H1 (cell line): ENCODE results near the gene IPO13. TPM values are rescaled to one million over a fixed set of nuclear protein-coding genes. Genes with fewer than 3 reads are reported as not detected.

Experiments used
- ASH2L ChIP-seq: fragments of 200-600, 300-600 bp; sonication (generic); IDR thresholded peaks from one replicate; pipeline ENCODE4 v1.7.1; 2017; ENCODE audit warnings: low read length
- CHD1 ChIP-seq: IDR thresholded peaks from 2 replicates; pipeline ENCODE4 v1.6.1; 2012; ENCODE audit warnings: low read depth, low read length, improper control_type of control experiment
- EZH2 ChIP-seq: fragments of 200-600 bp; sonication (generic); IDR thresholded peaks from 2 replicates; pipeline ENCODE4 v1.7.1; 2012; ENCODE audit warnings: low read depth, mild to moderate bottlenecking, moderate library complexity, low read length, inconsistent platforms; ENCODE audit not compliant: severe bottlenecking
- KDM1A ChIP-seq: fragments of 200-600, 300-600 bp; sonication (generic); IDR thresholded peaks from 2 replicates; pipeline ENCODE4 v1.7.1; 2016; ENCODE audit warnings: mild to moderate bottlenecking, low read length, borderline replicate concordance
- NANOG ChIP-seq: IDR thresholded peaks from 2 replicates; pipeline ENCODE4 v1.6.1; 2011; ENCODE audit warnings: low read length, low read depth, mild to moderate bottlenecking, inconsistent platforms; ENCODE audit not compliant: insufficient read depth, poor library complexity, severe bottlenecking
- RFX5 ChIP-seq: IDR thresholded peaks from 2 replicates; pipeline ENCODE4 v1.6.1; 2011; ENCODE audit warnings: low read depth, low read length, improper control_type of control experiment, borderline replicate concordance
- SAP30 ChIP-seq: fragments of 300-600 bp; sonication (generic); IDR thresholded peaks from 2 replicates; pipeline ENCODE4 v1.7.1; 2012; ENCODE audit warnings: low read length, moderate library complexity, mild to moderate bottlenecking, inconsistent platforms; ENCODE audit not compliant: insufficient read depth, insufficient replicate concordance
- SIRT6 ChIP-seq: IDR thresholded peaks from one replicate; pipeline ENCODE4 v1.7.1; 2012; ENCODE audit warnings: low read length, inconsistent platforms
- polyA plus RNA-seq, 7 experiments: library from polyadenylated mRNA; depleted of rRNA in 3 of 7; stranded (reverse) in 5 of 7; unstranded in 2 of 7; fragments of >200 nt in 5 of 7; fragments of 200-250 nt in 2 of 7; gene quantifications; 1 replicate in 5 of 7; 2 replicates in 1 of 7; 4 replicates in 1 of 7; pipeline versions ENCODE4 v1.2.1 to v1.2.3, GENCODE V29; 2011 to 2013; ENCODE audit warnings: missing spikeins in 2 of 7, mixed read lengths in 2 of 7
- total RNA-seq: library from RNA; stranded (reverse); fragmentation: NEBNext Ultra II Directional; extraction: Animal tissue kit (Norgen Biotek cat#: 25700); gene quantifications from 2 replicates; pipeline ENCODE4 v1.2.1, GENCODE V29; 2021

Gene IPO13
- total and polyA plus RNA-seq, 2 of the 8 experiments (the other 6 are each of a cell fraction or from before 2014, with no cell fraction given): 23.0 to 27.0 TPM

DNA sequence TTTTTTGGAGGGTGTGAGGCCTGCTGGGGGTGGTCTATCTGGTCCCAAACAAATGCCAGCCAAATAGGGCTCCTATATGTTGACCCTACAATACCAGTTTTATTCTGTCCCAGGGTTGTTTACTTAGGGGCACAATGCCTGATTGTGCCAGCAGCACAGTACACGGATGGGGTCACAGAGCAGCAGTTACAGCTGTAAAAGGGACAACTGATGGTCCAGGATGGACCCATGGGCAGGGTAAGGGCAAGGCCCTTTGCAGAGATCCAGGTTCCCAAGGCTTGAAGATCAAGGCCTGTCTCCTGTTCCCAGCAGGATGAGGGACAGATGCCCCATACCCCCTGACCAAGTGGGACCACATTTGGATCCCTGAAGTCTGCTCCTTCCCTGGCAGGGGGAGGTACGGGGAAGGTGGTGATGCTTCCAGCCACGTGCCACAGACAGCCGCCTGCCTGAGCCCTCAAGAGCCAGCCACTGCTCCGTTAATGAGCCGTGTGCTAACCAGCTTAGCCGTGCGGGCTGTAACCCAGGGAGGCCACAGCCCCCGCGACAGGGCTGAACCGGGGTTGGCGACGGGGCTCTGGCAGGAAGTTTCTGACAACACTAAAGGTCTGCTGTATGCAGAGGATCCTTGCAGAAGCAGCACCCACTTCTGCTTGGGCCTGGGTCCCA is 66.3 kb downstream of the IPO13 start (continued):
- TF ChIP-seq KDM1A: no peak
- no peak for TF ChIP-seq SIRT6
- TF ChIP-seq RFX5: no peak
- no peak for TF ChIP-seq SAP30
- no peak for TF ChIP-seq NANOG
- no peak for TF ChIP-seq EZH2
- no peak for TF ChIP-seq CHD1
- TF ChIP-seq ASH2L: no peak
